Activated naive CD8-positive, alpha-beta T cell treated with anti-CD3 and anti-CD28 coated beads, Interleukin-2, amount 10 ng/mL, durations not matched to agents 7 days and 5 days (primary cell): ENCODE measurements around the gene KIAA2012. TPM values are rescaled to one million over a fixed set of nuclear protein-coding genes. Genes with fewer than 3 reads are reported as not detected.

Source experiments
- ATAC-seq: fragments of 150-1000 bp; cut with Tn5 transposase; one replicate; pipeline ENCODE4 v1.10.0; 2021; ENCODE audit warnings: low read depth, moderate library complexity
- POLR2A ChIA-PET: fragments of 350-600 bp; sonication (Branson Sonifier 250); formaldehyde crosslinking; loops from one replicate; lab custom pipeline; 2021; ENCODE audit warnings: antibody characterized with exemption; lab: Charles Lee
- DNase-seq: peaks from one replicate; pipeline ENCODE4 v3.0.0; 2021
- H3K27ac Mint-ChIP-seq: one replicate; pipeline ENCODE4 v1.8.0; 2022; ENCODE audit warnings: mild to moderate bottlenecking, mixed read lengths
- H3K27me3 Mint-ChIP-seq: one replicate; pipeline ENCODE4 v1.8.0; 2022; ENCODE audit warnings: mild to moderate bottlenecking, moderate library complexity, mixed read lengths
- H3K36me3 Mint-ChIP-seq: one replicate; pipeline ENCODE4 v1.8.0; 2021; ENCODE audit warnings: mild to moderate bottlenecking, mixed read lengths
- H3K4me1 Mint-ChIP-seq: one replicate; pipeline ENCODE4 v1.8.0; 2021; ENCODE audit warnings: mixed read lengths
- H3K4me3 Mint-ChIP-seq: one replicate; pipeline ENCODE4 v1.8.0; 2022; ENCODE audit warnings: mild to moderate bottlenecking, moderate library complexity, mixed read lengths
- H3K9me3 Mint-ChIP-seq: one replicate; pipeline ENCODE4 v1.8.0; 2021; ENCODE audit warnings: mixed read lengths
- total RNA-seq, 2 experiments: library from RNA; stranded (reverse); gene quantifications; one replicate each; pipeline ENCODE4 v1.2.3, GENCODE V29; 2021

Gene KIAA2012
- total RNA-seq, 2 experiments from 2014 or later = not detected

DNA sequence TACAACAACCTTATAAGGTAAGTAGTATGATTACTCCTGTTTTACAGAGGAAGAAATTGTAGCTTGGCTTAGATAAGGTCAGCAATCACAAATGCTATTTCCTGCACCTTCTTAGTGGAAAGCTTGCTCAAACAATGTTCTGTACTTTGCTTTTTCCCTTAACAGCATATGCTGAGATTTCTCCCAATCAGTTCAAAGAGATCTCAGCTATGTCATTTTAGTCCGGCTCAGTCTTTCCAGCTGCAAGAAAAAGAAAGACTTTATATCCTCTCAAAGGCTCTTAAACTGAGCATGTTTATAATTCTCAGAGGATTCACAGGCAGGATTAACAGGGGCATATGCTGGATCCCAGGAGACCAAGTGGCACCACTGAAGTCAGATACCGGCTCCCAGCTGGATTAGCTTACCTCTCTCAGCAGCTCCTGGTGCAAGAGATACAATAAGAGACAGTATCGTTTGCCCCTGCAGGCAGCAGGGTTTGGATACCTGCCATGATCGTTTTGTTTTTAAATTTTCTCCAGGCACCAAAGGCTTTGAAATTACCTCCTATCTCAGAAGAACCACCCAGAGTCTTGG, 29.5 kb downstream of the KIAA2012 start:
- DNase-seq (no peak), ATAC-seq (no peak)
- Mint-ChIP-seq H3K27ac (no peak overlapping the region), H3K4me3 (no peak overlapping the region), H3K36me3 (no peaks in the 10 kb centered on the region), H3K4me1 (peaks cover 4% of the 10 kb centered on the region), H3K27me3 (peaks cover 23% of the 10 kb centered on the region), H3K9me3 (no peaks in the 10 kb centered on the region)
- POLR2A ChIA-PET = no interaction called here

DNA sequence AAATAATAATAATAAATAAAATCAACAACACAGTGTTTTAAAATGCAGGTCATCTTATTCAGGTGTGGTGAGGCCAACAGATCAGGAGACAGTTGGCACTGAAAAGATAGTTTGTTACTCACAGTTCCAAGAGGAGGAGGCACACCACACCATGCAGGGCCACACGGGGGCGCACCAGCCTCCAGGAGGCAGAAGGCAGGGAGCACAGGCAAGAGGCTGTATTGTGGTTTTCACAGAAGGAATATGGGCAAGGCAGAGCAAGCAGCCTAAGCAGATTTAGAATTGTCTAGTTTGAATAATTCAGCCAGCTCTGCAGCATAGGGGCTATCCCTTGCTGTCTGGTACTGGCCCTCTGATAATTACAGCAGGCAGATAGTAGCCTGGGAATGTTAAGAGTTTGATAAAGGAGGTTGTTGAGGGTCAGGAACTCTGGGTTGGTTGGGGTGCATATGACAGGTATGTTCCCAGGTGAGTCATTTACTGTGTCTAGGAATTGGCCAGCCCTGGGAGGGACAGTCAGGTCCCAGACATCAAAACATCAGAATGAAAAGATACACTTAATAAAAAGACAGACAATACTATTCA, 31.3 kb downstream of the KIAA2012 start:
- peaks cover 4% of the 10 kb centered on the region for H3K4me1 Mint-ChIP-seq
- peak; percentile 65 for ATAC-seq
- POLR2A ChIA-PET = interaction anchor here (0.6 kb wide), 1 partner anchor 46 kb away, joined by 4 read pairs; no protein-coding TSS in a partner anchor
- H3K9me3 Mint-ChIP-seq = no peaks in the 10 kb centered on the region
- peaks cover 23% of the 10 kb centered on the region for H3K27me3 Mint-ChIP-seq
- H3K27ac Mint-ChIP-seq = no peak overlapping the region
- H3K4me3 Mint-ChIP-seq = no peak overlapping the region
- no peaks in the 10 kb centered on the region for H3K36me3 Mint-ChIP-seq
- peak; percentile 72 for DNase-seq

DNA sequence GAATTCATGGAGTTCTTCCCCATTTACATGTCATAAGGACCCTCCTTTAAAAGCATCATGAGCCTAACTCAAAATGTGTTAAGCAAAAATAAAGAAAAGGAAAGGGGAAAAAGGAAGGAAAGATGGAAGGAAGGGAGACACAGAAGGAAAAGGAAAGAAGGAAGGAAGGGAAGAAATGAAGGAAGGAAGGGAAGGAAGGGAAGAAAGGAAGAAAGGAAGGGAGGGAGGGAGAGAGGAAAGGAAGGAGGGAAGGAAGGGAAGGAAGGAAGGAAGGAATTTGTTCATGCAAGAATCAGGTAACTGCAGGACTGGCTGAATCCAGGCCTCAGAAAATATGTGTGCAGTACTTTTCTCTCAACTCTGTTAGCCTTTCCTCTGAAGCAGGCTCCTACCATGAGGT, 32.0 kb downstream of the KIAA2012 start:
- no peak for ATAC-seq

DNA sequence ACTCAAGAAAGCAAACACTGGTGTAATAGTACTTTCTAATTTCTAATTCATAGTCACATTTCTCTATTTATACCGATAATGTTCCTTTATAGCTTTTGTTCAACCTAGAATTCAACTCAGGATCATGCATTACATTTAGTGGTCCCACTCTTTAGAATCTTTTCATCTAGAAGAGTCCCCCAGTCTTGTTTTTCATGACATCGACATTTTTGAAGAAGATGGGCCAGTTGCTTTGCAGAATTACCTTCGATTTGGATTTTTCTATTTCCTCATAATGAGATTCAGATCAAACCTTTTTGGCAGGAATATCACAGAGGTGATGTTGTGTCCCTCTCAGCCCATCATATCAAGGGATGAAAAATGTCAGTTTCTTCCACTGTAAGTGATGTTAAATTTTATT, 35.3 kb downstream of the KIAA2012 start:
- H3K36me3 Mint-ChIP-seq = no peaks in the 10 kb centered on the region
- H3K27me3 Mint-ChIP-seq = peaks cover 16% of the 10 kb centered on the region
- peaks cover 2% of the 10 kb centered on the region for H3K4me1 Mint-ChIP-seq
- no peak overlapping the region for H3K4me3 Mint-ChIP-seq
- no peaks in the 10 kb centered on the region for H3K9me3 Mint-ChIP-seq
- POLR2A ChIA-PET = no interaction called here
- no peak for DNase-seq
- no peak overlapping the region for H3K27ac Mint-ChIP-seq
- no peak for ATAC-seq

More for the DNA sequence above, 32.0 kb downstream of the KIAA2012 start:
- peaks cover 4% of the 10 kb centered on the region for H3K4me1 Mint-ChIP-seq
- H3K27me3 Mint-ChIP-seq = peaks cover 22% of the 10 kb centered on the region
- H3K4me3 Mint-ChIP-seq = no peak overlapping the region
- DNase-seq = no peak
- H3K27ac Mint-ChIP-seq = no peak overlapping the region
- POLR2A ChIA-PET = no interaction called here
- H3K9me3 Mint-ChIP-seq = no peaks in the 10 kb centered on the region
- no peaks in the 10 kb centered on the region for H3K36me3 Mint-ChIP-seq

DNA sequence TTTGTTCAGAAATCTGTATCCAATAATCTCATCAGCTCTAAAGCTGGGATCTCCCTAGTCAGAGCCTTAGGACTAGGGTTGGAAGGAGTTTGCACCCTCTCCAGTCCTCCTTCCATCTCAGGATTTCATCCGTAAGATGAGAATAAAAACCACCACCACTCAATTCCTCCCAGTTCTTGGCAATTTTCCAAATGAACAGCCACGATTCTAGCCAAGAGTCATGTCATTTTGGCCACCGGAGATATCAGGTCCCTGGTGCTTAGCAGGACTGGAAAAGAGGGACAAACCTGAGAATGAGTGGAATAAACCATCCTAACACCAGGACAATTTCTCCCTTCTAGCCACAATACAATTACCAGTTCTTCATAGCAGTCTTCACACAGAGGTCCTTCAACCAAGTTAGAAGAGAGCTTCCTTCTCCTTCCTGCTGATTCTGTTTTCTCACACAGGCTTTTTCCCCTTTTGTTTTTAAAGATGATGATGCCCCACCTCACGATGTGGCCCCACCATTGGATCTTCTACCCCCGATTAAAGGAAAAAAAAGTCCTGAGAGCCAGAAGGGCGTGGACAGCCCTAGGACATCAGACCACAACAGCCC, 36.2 kb downstream of the KIAA2012 start:
- H3K27ac Mint-ChIP-seq = no peak overlapping the region
- no peak for ATAC-seq
- no peaks in the 10 kb centered on the region for H3K36me3 Mint-ChIP-seq
- DNase-seq = no peak
- POLR2A ChIA-PET = no interaction called here
- no peak overlapping the region for H3K4me3 Mint-ChIP-seq
- H3K4me1 Mint-ChIP-seq = peaks cover 9% of the 10 kb centered on the region
- peaks cover 16% of the 10 kb centered on the region for H3K27me3 Mint-ChIP-seq
- H3K9me3 Mint-ChIP-seq = no peaks in the 10 kb centered on the region

DNA sequence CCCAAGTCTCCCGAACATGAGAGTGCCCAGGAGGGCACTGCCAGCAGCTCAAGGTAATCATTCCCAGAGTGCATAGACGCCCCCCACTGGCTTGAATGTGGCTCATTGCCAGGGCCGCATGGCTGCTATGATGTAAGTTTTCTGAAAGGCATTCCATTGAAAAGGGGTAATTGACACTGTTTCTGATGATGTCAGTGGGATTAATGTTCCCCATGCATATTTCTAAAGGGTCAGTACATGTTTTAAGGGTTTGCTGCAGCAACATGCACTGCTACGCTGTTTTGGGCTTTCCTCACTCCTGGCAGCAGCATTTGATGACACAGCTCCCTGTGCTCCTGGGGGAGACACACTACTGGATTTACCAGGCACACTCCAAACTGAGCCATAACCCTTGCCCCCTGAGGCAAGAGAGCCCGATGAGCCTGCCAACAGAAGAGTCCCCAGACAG, 36.7 kb downstream of the KIAA2012 start:
- POLR2A ChIA-PET = no interaction called here
- H3K4me1 Mint-ChIP-seq = peaks cover 10% of the 10 kb centered on the region
- peaks cover 15% of the 10 kb centered on the region for H3K27me3 Mint-ChIP-seq
- no peaks in the 10 kb centered on the region for H3K36me3 Mint-ChIP-seq
- DNase-seq (no peak), ATAC-seq (no peak)
- no peak overlapping the region for H3K4me3 Mint-ChIP-seq
- H3K9me3 Mint-ChIP-seq = no peaks in the 10 kb centered on the region
- no peak overlapping the region for H3K27ac Mint-ChIP-seq

DNA sequence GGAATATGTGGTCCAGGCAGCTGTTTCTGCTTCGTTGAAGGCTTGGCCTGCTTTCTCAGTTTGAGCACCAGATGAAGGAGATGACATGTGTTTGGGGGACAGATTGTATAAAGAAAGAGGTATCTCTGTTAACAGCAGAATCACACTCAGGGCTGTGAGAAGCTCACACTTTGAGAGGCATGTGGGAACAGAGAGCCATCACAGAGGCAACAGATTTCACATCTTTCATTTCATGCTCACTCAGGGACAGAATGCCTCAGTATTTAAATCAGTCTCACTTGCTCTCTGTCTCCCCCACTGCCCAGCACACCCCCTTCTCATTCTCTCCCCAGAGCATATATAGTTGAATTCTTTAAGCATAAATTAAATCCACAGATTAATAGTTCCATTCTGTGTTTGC, 37.4 kb downstream of the KIAA2012 start:
- peaks cover 14% of the 10 kb centered on the region for H3K4me1 Mint-ChIP-seq
- DNase-seq (no peak), ATAC-seq (no peak)
- no peak overlapping the region for H3K4me3 Mint-ChIP-seq
- POLR2A ChIA-PET = no interaction called here
- H3K9me3 Mint-ChIP-seq = no peaks in the 10 kb centered on the region
- no peaks in the 10 kb centered on the region for H3K36me3 Mint-ChIP-seq
- no peak overlapping the region for H3K27ac Mint-ChIP-seq
- H3K27me3 Mint-ChIP-seq = peaks cover 16% of the 10 kb centered on the region

DNA sequence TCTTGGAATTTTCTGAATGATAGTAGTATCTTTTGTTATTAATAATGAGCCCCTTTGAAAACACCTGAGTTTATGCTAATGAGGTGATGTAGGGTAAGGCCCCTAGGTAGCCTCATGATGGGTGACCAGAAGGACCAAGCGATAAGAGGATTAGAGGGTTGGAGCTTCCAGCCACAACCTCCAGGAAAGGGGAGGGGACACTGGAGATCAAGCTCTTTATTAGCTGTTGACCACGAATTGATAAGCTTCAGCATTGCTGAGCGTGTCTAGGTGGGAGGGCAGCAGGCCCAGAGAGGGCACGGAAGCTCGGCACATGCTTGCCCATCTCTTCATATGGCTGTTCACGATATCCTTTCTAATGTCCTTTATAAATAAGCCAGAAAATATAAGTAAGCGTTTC, 39.0 kb downstream of the KIAA2012 start:
- H3K36me3 Mint-ChIP-seq = no peaks in the 10 kb centered on the region
- H3K4me1 Mint-ChIP-seq = peaks cover 14% of the 10 kb centered on the region
- peaks cover 2% of the 10 kb centered on the region for H3K9me3 Mint-ChIP-seq
- H3K27me3 Mint-ChIP-seq = peaks cover 14% of the 10 kb centered on the region
- H3K4me3 Mint-ChIP-seq = no peak overlapping the region
- DNase-seq (no peak), ATAC-seq (no peak)
- POLR2A ChIA-PET = no interaction called here
- H3K27ac Mint-ChIP-seq = no peak overlapping the region

DNA sequence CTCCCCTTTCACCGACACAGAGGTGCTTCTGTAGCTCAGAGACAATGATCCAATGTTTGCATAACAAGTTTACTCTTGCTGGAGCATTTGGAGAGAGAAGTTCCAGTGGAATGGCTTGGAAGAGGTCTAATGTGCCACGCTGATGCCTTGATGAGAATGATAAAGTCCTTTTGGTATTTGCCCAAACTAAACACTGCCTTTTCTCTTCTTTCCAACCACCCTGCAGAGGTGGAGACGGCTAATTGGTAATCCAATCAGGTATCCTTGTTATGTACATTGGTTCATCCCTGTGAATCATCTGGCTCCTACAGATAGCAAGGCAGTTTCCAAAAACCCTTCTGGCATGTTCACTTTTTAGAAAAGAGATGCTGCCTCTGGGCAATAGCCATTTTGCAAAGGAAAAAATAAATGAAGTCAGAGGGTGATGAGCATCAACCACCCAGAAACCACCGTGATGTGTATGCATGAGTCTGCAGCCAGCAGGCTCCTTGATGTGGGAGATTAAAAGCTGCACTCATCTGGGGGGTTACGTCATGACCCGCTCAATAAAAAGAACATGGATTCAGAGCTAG, 40.6 kb downstream of the KIAA2012 start:
- ATAC-seq = peak; percentile 79
- H3K36me3 Mint-ChIP-seq = no peaks in the 10 kb centered on the region
- H3K27ac Mint-ChIP-seq = no peak overlapping the region
- H3K9me3 Mint-ChIP-seq = peaks cover 4% of the 10 kb centered on the region
- peaks cover 17% of the 10 kb centered on the region for H3K27me3 Mint-ChIP-seq
- no peak overlapping the region for H3K4me3 Mint-ChIP-seq
- peaks cover 16% of the 10 kb centered on the region for H3K4me1 Mint-ChIP-seq
- no peak for DNase-seq
- POLR2A ChIA-PET = interaction anchor here (0.6 kb wide), 1 partner anchor 21 kb away, joined by 3 read pairs; no protein-coding TSS in a partner anchor

DNA sequence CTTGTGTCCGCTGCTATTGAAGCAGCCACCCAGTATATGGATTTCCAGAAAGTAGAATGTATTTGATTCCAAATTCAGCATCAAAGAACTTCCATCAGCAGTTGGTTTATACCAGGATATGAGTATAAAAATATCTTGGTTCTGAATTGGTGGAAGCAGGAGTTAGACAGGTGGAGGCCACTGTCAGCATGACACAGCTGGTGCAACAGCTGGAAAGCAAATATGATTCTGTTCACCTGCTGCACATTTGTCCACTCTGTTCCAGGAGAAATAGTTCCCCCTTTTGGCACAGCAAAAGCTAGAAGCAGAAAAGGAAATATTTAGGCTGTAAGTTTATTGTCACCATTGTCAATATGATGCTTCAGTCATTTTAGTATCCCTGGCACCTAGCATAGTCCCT, 41.2 kb downstream of the KIAA2012 start:
- H3K27ac Mint-ChIP-seq = no peak overlapping the region
- no peak overlapping the region for H3K4me3 Mint-ChIP-seq
- H3K27me3 Mint-ChIP-seq = peaks cover 17% of the 10 kb centered on the region
- peaks cover 4% of the 10 kb centered on the region for H3K9me3 Mint-ChIP-seq
- no peak for DNase-seq
- no peaks in the 10 kb centered on the region for H3K36me3 Mint-ChIP-seq
- no peak for ATAC-seq
- POLR2A ChIA-PET = no interaction called here
- H3K4me1 Mint-ChIP-seq = peaks cover 16% of the 10 kb centered on the region

DNA sequence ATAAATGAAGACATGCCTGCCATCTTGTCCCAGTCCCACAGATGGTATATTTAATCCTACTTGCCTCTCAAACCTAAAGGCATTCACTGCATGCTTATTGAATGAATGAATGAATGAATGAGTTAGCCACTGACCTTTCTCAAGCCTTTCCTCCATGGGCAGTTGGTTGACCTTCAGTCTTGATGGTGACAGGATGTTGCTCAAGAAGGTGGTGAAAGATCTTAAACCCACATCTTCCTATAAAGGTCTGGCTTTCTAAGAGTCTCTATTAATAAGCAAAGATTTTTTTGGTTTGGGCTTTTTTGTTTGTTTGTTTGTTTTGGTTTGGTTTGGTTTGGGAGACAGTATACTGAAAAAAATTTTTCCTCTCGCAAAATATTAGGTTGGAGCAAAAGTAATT, 41.7 kb downstream of the KIAA2012 start:
- H3K4me3 Mint-ChIP-seq = no peak overlapping the region
- H3K4me1 Mint-ChIP-seq = peaks cover 16% of the 10 kb centered on the region
- H3K27me3 Mint-ChIP-seq = peaks cover 17% of the 10 kb centered on the region
- no peak for ATAC-seq
- POLR2A ChIA-PET = no interaction called here
- DNase-seq = no peak
- no peaks in the 10 kb centered on the region for H3K36me3 Mint-ChIP-seq
- H3K9me3 Mint-ChIP-seq = peaks cover 4% of the 10 kb centered on the region
- no peak overlapping the region for H3K27ac Mint-ChIP-seq

DNA sequence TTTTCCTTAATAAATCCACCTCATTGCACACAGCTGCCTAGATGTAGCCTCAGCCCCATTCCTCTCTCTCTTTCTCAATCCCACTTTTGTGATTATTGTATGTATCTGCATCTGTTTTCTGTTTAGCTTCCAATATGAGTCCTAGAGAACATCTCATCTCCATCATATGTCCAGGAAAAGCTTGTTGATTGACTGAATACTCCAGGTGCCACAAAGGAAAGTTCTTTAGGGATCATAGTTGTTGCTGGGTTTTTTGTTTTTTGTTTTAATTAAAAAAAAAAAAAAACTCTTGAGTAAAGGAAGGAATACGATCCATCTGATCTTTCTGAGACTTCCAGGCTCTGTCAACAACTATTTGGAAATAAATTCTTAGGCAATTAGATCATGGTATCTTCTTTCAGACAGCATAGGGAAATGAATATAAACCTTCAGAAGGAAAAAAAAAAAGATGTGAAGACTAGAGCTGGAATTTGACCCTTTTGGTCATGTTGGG, 42.5 kb downstream of the KIAA2012 start:
- Mint-ChIP-seq H3K9me3 (peaks cover 6% of the 10 kb centered on the region), H3K27ac (no peak overlapping the region), H3K36me3 (no peaks in the 10 kb centered on the region), H3K4me3 (no peak overlapping the region), H3K4me1 (peaks cover 16% of the 10 kb centered on the region), H3K27me3 (peaks cover 17% of the 10 kb centered on the region)
- ATAC-seq (no peak), DNase-seq (no peak)
- POLR2A ChIA-PET = no interaction called here

DNA sequence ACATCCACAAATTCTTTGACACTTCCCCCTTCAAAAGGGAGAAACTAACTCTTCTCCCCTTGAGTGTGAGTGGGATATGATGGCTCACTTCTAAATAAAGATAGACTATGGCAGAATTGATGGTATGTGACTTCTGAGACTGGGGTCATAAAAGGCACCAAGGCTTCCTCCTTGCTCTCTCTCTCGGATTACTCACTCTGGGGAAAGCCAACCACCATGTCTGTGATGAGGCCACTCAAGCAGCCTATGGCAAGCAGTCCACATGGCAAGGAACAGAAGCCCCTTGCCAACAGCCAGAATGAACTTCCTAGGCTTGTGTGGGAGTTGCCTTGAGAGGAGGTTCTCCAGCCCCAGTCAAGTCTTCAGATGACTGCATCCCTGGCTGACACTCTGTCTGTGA, 43.6 kb downstream of the KIAA2012 start:
- Mint-ChIP-seq H3K27ac (no peak overlapping the region), H3K27me3 (peaks cover 17% of the 10 kb centered on the region), H3K9me3 (peaks cover 7% of the 10 kb centered on the region), H3K4me3 (no peak overlapping the region), H3K36me3 (no peaks in the 10 kb centered on the region), H3K4me1 (peaks cover 16% of the 10 kb centered on the region)
- DNase-seq (no peak), ATAC-seq (no peak)
- POLR2A ChIA-PET = no interaction called here
